Endothelial cell of umbilical vein (primary cell): Measurements from ENCODE around the gene UPP1. TPM values are rescaled to one million over a fixed set of nuclear protein-coding genes. Genes with fewer than 3 reads are reported as not detected.

Source experiments
- BruUV-seq: library from RNA; stranded (reverse); fragments of 400-500 nt; replicated peaks from 2 replicates; lab custom pipeline; 2021; lab: Mats Ljungman, UMichigan
- CTCF ChIA-PET: fragments of 300-600, 350-600 bp; sonication (Branson Sonifier 250); formaldehyde crosslinking; loops from one replicate; lab custom pipeline; 2021; ENCODE audit warnings: antibody characterized with exemption, inconsistent platforms; lab: Charles Lee
- POLR2A ChIA-PET: fragments of 300-600, 350-600 bp; sonication (Branson Sonifier 250); formaldehyde crosslinking; loops from one replicate; lab custom pipeline; 2021; ENCODE audit warnings: antibody characterized with exemption, inconsistent platforms; lab: Charles Lee
- DNase-seq: peaks from one replicate; pipeline ENCODE4 v3.0.0-alpha.2; 2011; ENCODE audit warnings: low read depth, low spot score
- FAIRE-seq: peaks from 2 replicates; lab custom pipeline; 2011; peaks lifted over from hg19 to GRCh38; lab: Jason Lieb, UNC
- H2AFZ ChIP-seq: 2 replicates; pipeline ENCODE4 v1.6.0; 2012; ENCODE audit warnings: low read depth, low read length, control low read depth, inconsistent platforms
- H3K27ac ChIP-seq: 2 replicates; pipeline ENCODE4 v1.5.1; 2011; ENCODE audit warnings: low read depth, mild to moderate bottlenecking, control low read depth, low read length, moderate library complexity; ENCODE audit not compliant: insufficient read depth
- H3K27me3 ChIP-seq, 2 experiments: 2 replicates each; pipeline versions ENCODE4 v1.6.0 to v1.6.1; 2011; ENCODE audit warnings: low read length in 2 of 2, mixed read lengths in 1 of 2; ENCODE audit not compliant: control insufficient read depth in 2 of 2, insufficient read depth in 2 of 2
- H3K36me3 ChIP-seq, 2 experiments: 2 replicates in 1 of 2; 3 replicates in 1 of 2; pipeline ENCODE4 v1.5.1; 2011; ENCODE audit warnings: low read length in 2 of 2, mild to moderate bottlenecking in 1 of 2, moderate library complexity in 1 of 2; ENCODE audit not compliant: control insufficient read depth in 2 of 2, insufficient read depth in 2 of 2; ENCODE audit errors: extremely low read depth in 1 of 2
- H3K4me1 ChIP-seq: 3 replicates; pipeline ENCODE4 v1.5.1; 2011; ENCODE audit warnings: mild to moderate bottlenecking, low read length; ENCODE audit not compliant: control insufficient read depth, insufficient read depth; ENCODE audit errors: extremely low read depth
- H3K4me2 ChIP-seq: 2 replicates; pipeline ENCODE4 v1.6.1; 2011; ENCODE audit warnings: low read length, control low read depth, mixed read lengths; ENCODE audit not compliant: insufficient read depth
- H3K4me3 ChIP-seq, 3 experiments: fragments of 200-600 bp in 1 of 3; sonication (generic), shearing (Covaris generic) in 1 of 3; replicated peaks in 1 of 3; 2 replicates each; pipeline ENCODE4 v1.5.1; 2011 to 2016; ENCODE audit warnings: control low read depth in 3 of 3, low read length in 3 of 3, mild to moderate bottlenecking in 2 of 3, inconsistent platforms in 1 of 3, low read depth in 1 of 3, moderate library complexity in 1 of 3; ENCODE audit not compliant: insufficient read depth in 1 of 3
- H3K79me2 ChIP-seq: 2 replicates; pipeline ENCODE4 v1.6.0; 2012; ENCODE audit warnings: low read length, inconsistent platforms; ENCODE audit not compliant: control insufficient read depth, insufficient read depth
- H3K9ac ChIP-seq: replicated peaks from 2 replicates; pipeline ENCODE3; 2011; ENCODE audit warnings: low read length, control low read depth; ENCODE audit not compliant: insufficient read depth; ENCODE audit errors: extremely low read depth
- H3K9me1 ChIP-seq: replicated peaks from 3 replicates; pipeline ENCODE4 v1.6.0; 2011; ENCODE audit warnings: mild to moderate bottlenecking, low read length; ENCODE audit not compliant: control insufficient read depth, insufficient read depth; ENCODE audit errors: extremely low read depth
- H3K9me3 ChIP-seq: replicated peaks from 2 replicates; pipeline ENCODE4 v1.5.1; 2012; ENCODE audit warnings: low read length, inconsistent platforms; ENCODE audit not compliant: control insufficient read depth, insufficient read depth
- H4K20me1 ChIP-seq: replicated peaks from 2 replicates; pipeline ENCODE3; 2011; ENCODE audit warnings: mild to moderate bottlenecking, low read length; ENCODE audit not compliant: control insufficient read depth, insufficient read depth; ENCODE audit errors: extremely low read depth
- MYC ChIP-seq: IDR thresholded peaks from one replicate; pipeline ENCODE4 v1.6.1; 2011; ENCODE audit warnings: mild to moderate bottlenecking, low read depth, low read length
- dilution Hi-C: fragments of 300-500 bp; cut with MboI; formaldehyde crosslinking; loops from one replicate; pipeline ENCODE4 v1.15.0; 2019; ENCODE audit warnings: low sequenced_read_pairs; ENCODE audit not compliant: extremely low pct_ligation_motif_present
- intact Hi-C: fragments of 100-400 bp; cut with micrococcal nuclease; formaldehyde crosslinking; loops from one replicate; pipeline ENCODE4 v1.10.0; 2022
- polyA plus RNA-seq, 4 experiments: library from polyadenylated mRNA; depleted of rRNA in 3 of 4; stranded (reverse) in 3 of 4; unstranded in 1 of 4; fragments of >200 nt; gene quantifications; 2 replicates each; pipeline versions ENCODE4 v1.2.1 to v1.2.3, GENCODE V29; 2011 to 2012; ENCODE audit warnings: missing spikeins in 1 of 4
- total RNA-seq: library from RNA; stranded (reverse); gene quantifications from 2 replicates; pipeline ENCODE4 v1.2.3, GENCODE V29; 2021
- TF ChIP-seq, protein P1 (sequence below), 2 donors: IDR thresholded peaks; 1 replicate in 1 of 2; 2 replicates in 1 of 2; pipeline ENCODE4 v1.5.1; 2011; ENCODE audit warnings: low read length in 2 of 2, mild to moderate bottlenecking in 2 of 2, moderate library complexity in 2 of 2, control low read depth in 1 of 2, inconsistent platforms in 1 of 2, low read depth in 1 of 2; ENCODE audit not compliant: insufficient read depth in 1 of 2; ENCODE audit errors: extremely low read depth in 1 of 2

UPP1 gene
- total and polyA plus RNA-seq, 2 donors (not counting 3 experiments of a cell fraction or from before 2014, with no cell fraction given): 60.7 to 66.0 TPM

DNA sequence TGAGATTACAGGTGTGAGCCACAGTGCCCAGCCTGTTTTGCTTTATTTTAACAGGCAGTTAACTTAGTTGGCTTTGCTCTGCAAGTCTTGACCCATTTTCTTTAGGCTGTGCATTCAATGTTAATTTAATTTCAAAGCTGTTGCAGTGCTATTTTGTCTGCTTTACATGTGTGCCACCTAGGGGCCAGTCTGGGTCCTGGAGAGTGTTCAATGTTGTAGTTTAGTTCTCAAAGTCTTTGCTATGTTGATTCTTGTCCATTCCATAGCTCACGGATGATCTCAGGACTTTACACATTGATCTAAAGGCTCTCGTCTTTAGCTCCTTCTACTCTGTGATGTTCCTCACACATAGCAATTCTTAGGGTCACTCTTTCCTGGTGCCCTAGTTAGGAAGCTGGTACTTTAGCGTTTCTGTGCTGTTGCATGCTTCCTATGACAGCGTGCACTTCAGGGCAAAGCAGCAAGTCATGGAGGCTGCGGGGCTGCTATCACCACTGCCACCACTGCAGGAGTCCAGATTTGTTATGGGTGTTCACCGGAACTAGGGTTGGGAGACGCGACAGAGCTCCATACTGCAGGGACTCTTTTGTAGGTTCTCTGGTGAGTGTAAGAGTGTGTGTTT is 65.8 kb downstream of the UPP1 start:
- intact Hi-C loops (loop anchor here (1.0 to 10.0 kb wide), 4 partner anchors 44 to 360 kb away; no protein-coding TSS in a partner anchor), dilution Hi-C loops (no loop called here)
- BruUV-seq: no TSS peak
- H3K36me3 ChIP-seq: no peaks in the 10 kb centered on the region
- no peaks in the 10 kb centered on the region for H3K4me1 ChIP-seq
- peak; percentile 72 for FAIRE-seq
- ChIA-PET POLR2A (no interaction called here), CTCF (interaction anchor here (0.5 to 1.8 kb wide), 27 partner anchors 11 to 889 kb away, joined by 3 to 33 read pairs (median 4); partner anchors contain the start of gene PKD1L1)
- H3K79me2 ChIP-seq: no peaks in the 10 kb centered on the region
- no peak overlapping the region for H3K4me2 ChIP-seq
- no peaks in the 10 kb centered on the region for H3K9me1 ChIP-seq
- no peaks in the 10 kb centered on the region for H4K20me1 ChIP-seq
- TF ChIP-seq, protein P1, sequence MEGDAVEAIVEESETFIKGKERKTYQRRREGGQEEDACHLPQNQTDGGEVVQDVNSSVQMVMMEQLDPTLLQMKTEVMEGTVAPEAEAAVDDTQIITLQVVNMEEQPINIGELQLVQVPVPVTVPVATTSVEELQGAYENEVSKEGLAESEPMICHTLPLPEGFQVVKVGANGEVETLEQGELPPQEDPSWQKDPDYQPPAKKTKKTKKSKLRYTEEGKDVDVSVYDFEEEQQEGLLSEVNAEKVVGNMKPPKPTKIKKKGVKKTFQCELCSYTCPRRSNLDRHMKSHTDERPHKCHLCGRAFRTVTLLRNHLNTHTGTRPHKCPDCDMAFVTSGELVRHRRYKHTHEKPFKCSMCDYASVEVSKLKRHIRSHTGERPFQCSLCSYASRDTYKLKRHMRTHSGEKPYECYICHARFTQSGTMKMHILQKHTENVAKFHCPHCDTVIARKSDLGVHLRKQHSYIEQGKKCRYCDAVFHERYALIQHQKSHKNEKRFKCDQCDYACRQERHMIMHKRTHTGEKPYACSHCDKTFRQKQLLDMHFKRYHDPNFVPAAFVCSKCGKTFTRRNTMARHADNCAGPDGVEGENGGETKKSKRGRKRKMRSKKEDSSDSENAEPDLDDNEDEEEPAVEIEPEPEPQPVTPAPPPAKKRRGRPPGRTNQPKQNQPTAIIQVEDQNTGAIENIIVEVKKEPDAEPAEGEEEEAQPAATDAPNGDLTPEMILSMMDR (IDR thresholded peaks at IDR 0.05; ENCODE audit: extremely low read depth in 1 of 2, insufficient read depth in 1 of 2, low read depth in 1 of 2, low read length in 2 of 2): peak; percentile 53 to 66
- no peak for TF ChIP-seq MYC
- H3K9me3 ChIP-seq: no peaks in the 10 kb centered on the region
- H3K4me3 ChIP-seq: no peak overlapping the region
- H3K27me3 ChIP-seq: peaks cover 7 to 13% of the 10 kb centered on the region in 2 experiments
- H3K9ac ChIP-seq: no peak overlapping the region
- peak; percentile 55 for DNase-seq
- H2AFZ ChIP-seq: no peak overlapping the region
- H3K27ac ChIP-seq: no peak overlapping the region

Other genes starting within 250 kb of the UPP1 start
- 3.0 and 5.9 TPM in 2 replicates for gene PKD1L1, start 140.8 kb upstream of the UPP1 start, total RNA-seq
- gene PKD1L1, start 140.8 kb upstream of the UPP1 start, polyA plus RNA-seq: 4.1 and 7.9 TPM in 2 replicates
- 45.0 and 49.7 TPM in 2 replicates for gene HUS1, start 109.7 kb upstream of the UPP1 start, total RNA-seq
- gene HUS1, start 109.7 kb upstream of the UPP1 start, polyA plus RNA-seq: 18.1 and 21.4 TPM in 2 replicates
- gene SUN3, start 60.2 kb upstream of the UPP1 start, total RNA-seq: not detected in 2 replicates
- gene SUN3, start 60.2 kb upstream of the UPP1 start, polyA plus RNA-seq: not detected in 2 replicates
- gene C7orf57, start 53.7 kb upstream of the UPP1 start, total RNA-seq: not detected in 2 replicates
- not detected in 2 replicates for gene C7orf57, start 53.7 kb upstream of the UPP1 start, polyA plus RNA-seq
- gene ABCA13, start 82.2 kb downstream of the UPP1 start, total RNA-seq: 0.09 and 0.11 TPM in 2 replicates
- 0.01 and 0.05 TPM in 2 replicates for gene ABCA13, start 82.2 kb downstream of the UPP1 start, polyA plus RNA-seq